ENCODE data around the gene TMEM81. TPM values are rescaled to one million over a fixed set of nuclear protein-coding genes. Genes with fewer than 3 reads are reported as not detected.

TMEM81 gene
- 3.3 to 4.6 TPM (median 4.4 TPM) in 3 replicates for total RNA-seq

DNA sequence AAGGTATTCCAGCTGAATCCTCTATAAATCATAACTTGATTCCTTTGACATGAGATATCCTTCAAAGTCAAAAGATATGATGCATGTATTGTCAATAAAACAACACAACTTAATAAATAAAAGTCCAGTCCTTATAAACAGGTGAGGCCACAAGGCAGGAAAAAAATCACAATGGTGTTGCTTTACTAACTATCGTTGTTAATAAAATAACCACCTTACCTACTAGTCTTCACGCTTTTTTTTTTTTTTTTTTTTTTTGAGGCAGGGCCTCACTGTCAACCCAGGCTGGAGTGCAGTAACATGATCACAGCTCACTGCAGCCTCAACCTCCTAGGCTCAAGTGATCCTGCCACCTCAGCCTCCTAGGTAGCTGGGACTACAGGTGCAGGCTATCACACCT lies at the start of gene TMEM81:
TSS of gene TMEM81 (minus strand) at position 101 of the 400 bp plus-strand sequence. CDS start 140 bp downstream, outside the sequence.
- no peak for TF ChIP-seq CTCF (IDR thresholded peaks at IDR 0.05; ENCODE audit: unreplicated experiment)
- no peak within 1 kb of the TSS for H3K27ac Mint-ChIP-seq
- no peak for DNase-seq (ENCODE audit: low spot score in 2 of 2, unreplicated experiment in 2 of 2)
- H3K9me3 Mint-ChIP-seq: no peaks in the 10 kb centered on the region
- no peak within 1 kb of the TSS for H3K4me3 Mint-ChIP-seq
- H3K4me1 Mint-ChIP-seq: no peaks in the 10 kb centered on the region
- no peaks in the 10 kb centered on the region for H3K27me3 Mint-ChIP-seq (ENCODE audit: low read depth)
- peaks cover 36% of the 10 kb centered on the region for H3K36me3 Mint-ChIP-seq

DNA sequence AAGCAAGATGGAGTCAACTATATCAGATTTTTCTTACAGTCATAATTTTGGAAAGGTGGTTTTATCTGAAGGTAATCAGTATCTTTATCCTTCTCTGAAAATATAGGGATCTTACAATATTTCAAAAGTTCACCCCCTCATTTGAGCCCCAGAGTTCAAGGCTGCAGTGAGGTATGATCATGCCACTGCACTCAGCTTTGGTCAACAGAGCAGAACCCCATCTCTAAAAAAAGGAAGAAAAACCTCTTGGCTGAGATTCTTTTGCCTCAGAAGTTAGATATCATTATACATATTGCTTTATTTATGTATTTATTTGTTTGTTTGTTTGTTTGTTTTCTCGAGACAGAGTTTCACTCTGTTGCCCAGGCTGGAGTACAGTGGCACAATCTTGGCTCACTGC lies 49.0 kb upstream of the TMEM81 start:
- DNase-seq (ENCODE audit: low spot score in 2 of 2, unreplicated experiment in 2 of 2): no peak
- Mint-ChIP-seq H3K4me3 (no peak overlapping the region), H3K27me3 (ENCODE audit: low read depth) (no peaks in the 10 kb centered on the region), H3K36me3 (no peaks in the 10 kb centered on the region), H3K27ac (no peak overlapping the region), H3K4me1 (no peaks in the 10 kb centered on the region), H3K9me3 (no peaks in the 10 kb centered on the region)
- TF ChIP-seq CTCF (IDR thresholded peaks at IDR 0.05; ENCODE audit: unreplicated experiment): no peak

DNA sequence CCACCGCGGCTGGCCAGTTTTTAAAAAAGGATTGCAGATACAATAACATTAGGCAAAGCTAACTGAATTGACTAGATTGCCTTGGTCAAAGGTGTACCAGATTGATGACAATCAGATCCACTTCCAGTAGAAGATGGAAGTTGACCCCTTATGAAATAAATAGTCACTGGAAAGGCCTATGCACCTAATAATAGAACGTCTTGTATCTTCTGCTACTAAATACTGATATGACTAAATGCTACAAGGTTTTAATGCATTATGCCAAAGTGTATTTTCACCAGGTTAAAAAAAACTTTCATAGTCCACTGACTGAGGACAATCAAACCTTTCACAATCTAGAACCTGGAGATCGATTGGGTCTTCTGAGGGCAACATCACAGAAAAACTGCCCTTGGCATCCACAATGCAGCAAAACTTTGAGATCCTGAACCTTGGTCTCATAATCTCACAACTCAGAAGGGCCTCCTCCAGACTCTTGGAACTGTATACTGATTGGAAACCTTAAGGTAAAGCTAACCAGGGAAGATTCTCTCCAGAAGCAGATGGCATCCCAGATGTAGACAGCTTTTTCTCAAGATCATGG lies 45.3 kb upstream of the TMEM81 start:
- H3K9me3 Mint-ChIP-seq: no peaks in the 10 kb centered on the region
- H3K27ac Mint-ChIP-seq: no peak overlapping the region
- H3K4me3 Mint-ChIP-seq: no peak overlapping the region
- no peaks in the 10 kb centered on the region for H3K4me1 Mint-ChIP-seq
- H3K27me3 Mint-ChIP-seq (ENCODE audit: low read depth): no peaks in the 10 kb centered on the region
- no peaks in the 10 kb centered on the region for H3K36me3 Mint-ChIP-seq
- TF ChIP-seq CTCF (IDR thresholded peaks at IDR 0.05; ENCODE audit: unreplicated experiment): no peak
- no peak for DNase-seq (ENCODE audit: low spot score in 2 of 2, unreplicated experiment in 2 of 2)

DNA sequence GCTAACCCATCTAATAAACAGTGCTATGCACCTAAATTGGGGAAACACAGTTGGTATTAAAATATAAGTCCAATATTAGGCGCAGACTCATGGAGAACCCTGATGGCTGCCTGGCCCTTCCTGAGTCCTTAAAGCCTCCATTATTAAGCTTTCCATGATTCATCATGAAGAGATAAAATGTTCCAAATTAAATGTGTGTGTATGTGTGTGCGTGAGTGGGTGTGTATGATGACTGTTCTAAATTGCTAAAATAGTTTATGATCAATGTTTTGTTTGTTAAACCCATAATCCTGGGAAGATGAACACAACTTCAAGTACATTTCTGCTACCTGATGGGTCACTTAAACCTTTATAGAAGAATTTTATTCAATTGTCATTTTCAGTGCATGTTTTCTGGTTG lies 43.8 kb upstream of the TMEM81 start:
- no peak for TF ChIP-seq CTCF (IDR thresholded peaks at IDR 0.05; ENCODE audit: unreplicated experiment)
- no peaks in the 10 kb centered on the region for H3K36me3 Mint-ChIP-seq

DNA sequence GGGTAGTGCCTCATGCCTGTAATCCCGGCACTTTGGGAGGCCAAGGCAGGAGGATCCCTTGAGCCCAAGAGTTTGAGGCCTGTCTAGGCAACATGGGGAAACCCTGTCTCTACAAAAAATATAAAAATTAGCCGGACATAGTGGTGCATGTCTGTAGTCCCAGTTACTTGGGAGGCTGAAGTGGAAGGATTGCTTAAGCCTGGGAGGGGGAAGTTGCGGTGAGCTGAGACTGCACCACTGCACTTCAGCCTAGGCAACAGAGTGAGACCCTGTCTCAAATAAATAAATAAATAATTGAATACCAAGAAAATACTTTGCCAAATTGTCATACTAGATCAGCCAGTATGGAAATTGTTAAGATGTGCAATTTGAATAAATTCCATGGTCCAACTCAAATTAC lies 43.4 kb upstream of the TMEM81 start:
- no peak for DNase-seq (ENCODE audit: low spot score in 2 of 2, unreplicated experiment in 2 of 2)
- H3K4me1 Mint-ChIP-seq: peaks cover 4% of the 10 kb centered on the region
- no peak overlapping the region for H3K27ac Mint-ChIP-seq
- H3K4me3 Mint-ChIP-seq: no peak overlapping the region
- TF ChIP-seq CTCF (IDR thresholded peaks at IDR 0.05; ENCODE audit: unreplicated experiment): no peak
- no peaks in the 10 kb centered on the region for H3K36me3 Mint-ChIP-seq
- no peaks in the 10 kb centered on the region for H3K27me3 Mint-ChIP-seq (ENCODE audit: low read depth)
- H3K9me3 Mint-ChIP-seq: no peaks in the 10 kb centered on the region

More for the DNA sequence above, 43.8 kb upstream of the TMEM81 start:
- H3K4me1 Mint-ChIP-seq: peaks cover under 1% of the 10 kb centered on the region
- H3K27ac Mint-ChIP-seq: no peak overlapping the region
- H3K27me3 Mint-ChIP-seq (ENCODE audit: low read depth): no peaks in the 10 kb centered on the region
- no peak for DNase-seq (ENCODE audit: low spot score in 2 of 2, unreplicated experiment in 2 of 2)
- no peak overlapping the region for H3K4me3 Mint-ChIP-seq
- H3K9me3 Mint-ChIP-seq: no peaks in the 10 kb centered on the region

DNA sequence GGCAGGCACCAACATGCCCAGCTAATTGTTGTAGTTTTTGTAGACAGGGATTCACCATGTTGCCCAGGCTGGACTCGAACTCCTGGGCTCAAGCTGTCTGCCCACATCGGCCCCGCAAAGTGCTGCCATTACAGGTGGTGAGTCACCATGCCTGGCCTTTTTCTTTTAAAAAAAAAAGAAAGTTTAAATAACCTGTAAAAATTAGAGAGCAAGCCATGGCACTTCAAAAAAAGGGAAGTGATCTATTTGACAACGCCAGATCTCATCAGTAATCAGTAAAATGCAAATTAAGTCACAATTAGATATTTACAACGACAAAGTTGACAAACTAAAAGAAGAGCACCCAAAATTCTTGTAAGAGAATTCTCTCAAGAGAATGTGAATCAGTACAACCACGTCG lies 40.5 kb upstream of the TMEM81 start:
- no peak for DNase-seq (ENCODE audit: low spot score in 2 of 2, unreplicated experiment in 2 of 2)
- H3K4me3 Mint-ChIP-seq: no peak overlapping the region
- no peak for TF ChIP-seq CTCF (IDR thresholded peaks at IDR 0.05; ENCODE audit: unreplicated experiment)
- H3K36me3 Mint-ChIP-seq: no peaks in the 10 kb centered on the region
- H3K27ac Mint-ChIP-seq: no peak overlapping the region
- H3K4me1 Mint-ChIP-seq: peaks cover 28% of the 10 kb centered on the region
- H3K27me3 Mint-ChIP-seq (ENCODE audit: low read depth): no peaks in the 10 kb centered on the region
- H3K9me3 Mint-ChIP-seq: no peaks in the 10 kb centered on the region
